Thymus (tissue), 11 donors: ENCODE results near the gene MRE11. TPM values are rescaled to one million over a fixed set of nuclear protein-coding genes. Genes with fewer than 3 reads are reported as not detected.

Experiments
- DNase-seq, 9 donors: peaks; one replicate each; pipeline ENCODE4 v3.0.0-alpha.2; 2013; ENCODE audit warnings: low spot score in 9 of 9, low read depth in 6 of 9, missing footprints in 1 of 9
- H3K27ac ChIP-seq, 2 donors: one replicate each; pipeline ENCODE4 v1.5.1; 2013; ENCODE audit warnings: control low read depth in 1 of 2, low read depth in 1 of 2, low read length in 1 of 2, mild to moderate bottlenecking in 1 of 2, moderate library complexity in 1 of 2
- H3K27me3 ChIP-seq, 2 donors: one replicate each; pipeline ENCODE4 v1.5.1; 2013; ENCODE audit warnings: low read length in 1 of 2; ENCODE audit not compliant: control insufficient read depth in 2 of 2, insufficient read depth in 1 of 2
- H3K36me3 ChIP-seq, 2 donors: one replicate each; pipeline ENCODE4 v1.5.1; 2013; ENCODE audit warnings: low read length in 1 of 2, mild to moderate bottlenecking in 1 of 2, moderate library complexity in 1 of 2; ENCODE audit not compliant: control insufficient read depth in 2 of 2, insufficient read depth in 2 of 2
- H3K4me1 ChIP-seq, 2 donors: one replicate each; pipeline ENCODE4 v1.5.1; 2013; ENCODE audit warnings: low read length in 2 of 2; ENCODE audit not compliant: control insufficient read depth in 2 of 2, insufficient read depth in 2 of 2
- H3K4me3 ChIP-seq, 2 donors: one replicate each; pipeline ENCODE4 v1.5.1; 2013; ENCODE audit warnings: low read length in 2 of 2, control low read depth in 1 of 2, mild to moderate bottlenecking in 1 of 2
- H3K9me3 ChIP-seq, 2 donors: one replicate each; pipeline ENCODE4 v1.5.1; 2013; ENCODE audit warnings: low read length in 1 of 2, mild to moderate bottlenecking in 1 of 2; ENCODE audit not compliant: control insufficient read depth in 2 of 2, insufficient read depth in 1 of 2
- WGBS: extraction: QIAGEN DNeasy Blood & Tissue Kit; methylation state at CpG from one replicate; pipeline ENCODE4 v1.1.7; 2013; 5-methylcytosine and 5-hydroxymethylcytosine counted together
- polyA plus RNA-seq: library from polyadenylated mRNA; stranded (reverse); fragments of 200-250 nt; gene quantifications from one replicate; pipeline ENCODE4 v1.2.3, GENCODE V29; 2013
- total RNA-seq: library from RNA; stranded (reverse); fragments of 120-200 nt; gene quantifications from one replicate; pipeline ENCODE4 v1.2.4, GENCODE V29; 2013
- donor health status: healthy.

MRE11 gene
- total and polyA plus RNA-seq, 2 donors, result 11.7 to 26.8 TPM

DNA sequence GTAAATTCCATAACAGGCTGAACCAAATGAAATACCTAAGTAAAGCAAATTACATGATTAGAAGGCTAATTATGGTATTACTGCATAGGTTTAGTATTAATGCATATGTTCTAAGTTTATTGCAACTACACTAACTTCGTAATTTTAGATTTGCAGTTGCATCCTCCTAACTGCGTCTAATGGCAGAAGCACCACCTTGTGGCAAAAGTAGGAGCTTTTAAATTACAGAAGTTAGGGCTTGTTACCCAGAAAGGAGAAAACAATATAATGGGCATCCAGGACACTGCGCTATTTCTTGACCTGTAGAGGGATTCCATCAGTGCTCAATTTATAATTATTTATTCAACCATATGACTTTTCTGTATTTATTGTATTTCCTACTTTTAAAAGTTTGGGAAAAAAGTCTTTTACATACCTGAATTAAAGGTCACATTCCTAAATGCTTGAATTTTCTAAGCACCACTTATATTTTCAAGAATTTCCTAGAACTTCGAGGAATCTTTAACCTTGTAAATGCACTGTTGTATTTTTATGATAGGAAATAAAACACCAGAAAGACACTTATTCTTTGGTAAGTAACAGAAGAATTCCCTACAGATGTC, 76.2 kb downstream of the MRE11 start:
- DNase-seq, result peak in 2 of 9 donors; percentile 7 to 13
- peaks cover 0 to 4% of the 10 kb centered on the region in 2 donors for H3K36me3 ChIP-seq
- H3K27me3 ChIP-seq, result no peaks in the 10 kb centered on the region
- H3K4me1 ChIP-seq, result no peaks in the 10 kb centered on the region
- H3K9me3 ChIP-seq, result no peaks in the 10 kb centered on the region
- WGBS, result 91% methylated on average over 4 of the region's 4 CpGs
- H3K27ac ChIP-seq, result no peak overlapping the region
- H3K4me3 ChIP-seq, result no peak overlapping the region

DNA sequence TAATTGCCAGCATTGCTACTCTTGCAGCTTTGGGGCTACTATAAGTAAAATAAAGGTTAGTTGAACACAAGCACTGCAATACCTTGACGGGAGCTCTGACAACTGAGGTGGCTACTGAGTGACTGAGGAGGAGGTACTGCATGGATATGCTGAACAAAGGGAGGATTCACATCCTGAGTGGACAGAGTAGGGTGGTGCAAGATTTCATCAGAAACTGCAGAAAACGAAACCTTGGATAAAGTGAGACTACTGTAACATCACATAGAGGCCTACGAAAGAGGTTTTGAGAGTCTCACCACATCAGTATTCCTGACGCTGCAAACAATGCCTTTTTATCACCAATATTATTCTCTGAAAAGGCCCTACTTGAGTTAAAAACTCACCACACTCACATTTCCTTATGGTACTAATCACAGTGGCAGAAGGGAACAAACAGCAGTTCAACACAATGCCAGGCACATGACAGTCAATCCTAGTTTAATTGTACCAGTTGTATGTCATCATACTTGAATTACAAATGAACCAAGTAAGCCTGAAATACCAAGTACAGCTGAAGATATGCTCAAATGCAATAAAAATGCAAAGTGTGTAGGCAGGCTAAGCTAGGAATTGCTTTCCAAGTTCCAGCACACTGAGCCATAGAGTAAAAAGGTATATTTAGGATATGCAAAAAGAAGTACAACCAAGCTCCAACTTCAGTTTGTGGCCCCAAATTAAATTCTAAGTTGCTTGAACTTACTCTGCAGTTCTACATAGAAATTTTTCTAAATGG, 88.4 kb downstream of the MRE11 start:
- no peaks in the 10 kb centered on the region for H3K9me3 ChIP-seq
- DNase-seq, result no peak
- no peaks in the 10 kb centered on the region for H3K36me3 ChIP-seq
- H3K4me3 ChIP-seq, result no peak overlapping the region
- 98% methylated on average over 4 of the region's 4 CpGs for WGBS
- H3K4me1 ChIP-seq, result peaks cover 0 to 2% of the 10 kb centered on the region in 2 donors
- no peak overlapping the region for H3K27ac ChIP-seq
- H3K27me3 ChIP-seq, result peaks cover 20 to 30% of the 10 kb centered on the region in 2 donors

DNA sequence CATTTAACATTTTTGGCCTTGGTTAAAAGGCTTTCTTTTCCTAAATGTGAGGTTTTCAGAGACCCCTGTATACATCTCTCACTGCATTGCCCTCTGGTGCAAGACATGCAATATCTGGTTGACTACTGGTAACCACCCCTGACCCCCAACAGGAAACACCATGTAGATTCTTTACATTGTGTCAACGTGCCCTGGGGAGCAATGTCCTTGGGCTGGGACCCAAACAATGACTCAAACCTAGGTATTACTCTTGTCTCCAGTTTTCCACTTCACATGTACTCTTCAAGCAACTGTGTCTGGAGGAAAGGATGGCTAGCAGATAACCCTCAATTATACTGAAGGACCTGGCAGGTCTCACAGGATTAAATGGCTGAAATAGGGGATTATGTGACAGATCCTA, 91.3 kb downstream of the MRE11 start:
- Histone ChIP-seq H3K27me3 (peaks cover 23 to 50% of the 10 kb centered on the region in 2 donors), H3K9me3 (no peaks in the 10 kb centered on the region), H3K4me3 (no peak overlapping the region), H3K4me1 (peaks cover 0 to 2% of the 10 kb centered on the region in 2 donors), H3K27ac (no peak overlapping the region), H3K36me3 (no peaks in the 10 kb centered on the region)
- WGBS, result 13% methylated on average over 1 of the region's 1 CpG
- no peak for DNase-seq

DNA sequence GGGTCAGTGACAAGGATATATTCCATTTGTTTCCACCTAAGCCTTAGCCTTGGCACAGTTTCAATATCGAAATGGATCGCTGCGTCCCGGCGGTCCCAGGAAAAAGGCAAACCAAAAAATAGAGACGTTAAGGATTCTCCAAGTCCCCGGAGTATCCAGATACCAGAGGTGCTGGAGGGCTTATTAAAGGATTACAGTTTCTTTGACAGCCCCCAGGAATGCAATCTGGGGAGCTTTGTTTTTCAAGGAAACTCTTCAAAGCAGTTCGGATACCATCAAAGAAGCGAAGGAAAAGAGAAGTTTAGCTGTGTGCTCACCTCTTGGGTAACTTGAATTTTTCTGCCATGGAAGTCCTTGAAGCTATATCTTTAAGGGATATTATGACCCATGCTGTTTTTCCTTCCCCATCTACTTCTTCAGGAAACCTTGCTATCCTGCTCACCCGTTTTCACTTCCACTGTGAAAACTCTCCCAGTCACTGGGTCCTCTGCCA, 91.8 kb downstream of the MRE11 start:
- H3K27ac ChIP-seq, result no peak overlapping the region
- WGBS, result 33% methylated on average over 10 of the region's 10 CpGs
- H3K9me3 ChIP-seq, result no peaks in the 10 kb centered on the region
- H3K36me3 ChIP-seq, result no peaks in the 10 kb centered on the region
- H3K4me3 ChIP-seq, result no peak overlapping the region
- DNase-seq, result no peak
- H3K4me1 ChIP-seq, result peaks cover 0 to 2% of the 10 kb centered on the region in 2 donors
- peaks cover 23 to 51% of the 10 kb centered on the region in 2 donors for H3K27me3 ChIP-seq

DNA sequence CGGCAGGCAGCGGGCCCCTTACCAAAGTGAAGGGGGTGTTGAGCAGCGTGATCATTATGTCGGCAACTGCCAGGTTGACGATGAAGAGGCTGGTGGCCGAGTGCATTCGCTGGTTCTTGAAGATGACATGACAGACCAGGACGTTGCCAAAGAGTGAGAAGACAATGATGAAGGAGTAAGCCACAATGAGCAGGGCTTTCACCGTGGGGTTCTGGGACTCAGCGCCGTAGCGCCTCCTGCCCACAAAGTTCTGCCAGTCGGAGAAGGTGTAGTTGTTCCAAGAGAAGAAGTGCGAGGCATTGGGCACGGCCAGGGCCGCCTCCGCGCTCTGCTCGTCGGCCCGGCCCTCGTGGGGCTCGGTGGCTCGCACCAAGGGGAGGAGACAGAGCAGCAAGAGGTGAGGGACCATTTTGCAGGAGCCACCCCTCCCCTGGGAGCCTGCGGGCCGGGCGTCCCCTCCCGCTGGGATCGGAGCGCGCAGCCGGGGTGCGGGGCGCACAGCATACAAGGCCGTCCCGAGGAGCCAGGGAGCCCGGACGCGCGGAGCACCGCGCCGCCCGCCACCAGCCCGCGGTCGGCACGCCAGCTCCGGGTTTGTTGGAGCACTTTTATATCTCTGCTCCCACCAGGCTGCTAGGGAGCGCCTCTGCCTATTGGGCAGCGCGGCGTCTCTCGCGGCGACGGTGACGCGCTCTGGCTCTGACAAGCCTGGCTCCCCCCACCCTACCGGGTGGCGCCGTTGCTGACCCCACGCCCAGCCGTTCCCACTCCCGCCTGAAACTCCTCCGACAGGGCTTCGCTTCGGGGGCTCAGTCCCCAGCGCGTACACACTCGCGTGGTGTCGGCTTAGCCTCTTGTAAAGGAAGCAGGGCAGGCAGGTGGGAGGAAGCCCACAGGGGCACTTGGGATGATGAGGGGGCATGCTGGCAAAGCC, 92.5 kb downstream of the MRE11 start, which contains the start of gene GPR83:
TSS of gene GPR83 (minus strand) at position 581 of the 934 bp plus-strand sequence. CDS start at position 409, 172 bp downstream.
- no peaks in the 10 kb centered on the region for H3K36me3 ChIP-seq
- WGBS, result 5% methylated on average over 73 of the region's 73 CpGs
- H3K4me3 ChIP-seq, result no peak within 1 kb of the TSS
- H3K9me3 ChIP-seq, result no peaks in the 10 kb centered on the region
- no peak within 1 kb of the TSS for H3K27ac ChIP-seq
- peaks cover 23 to 51% of the 10 kb centered on the region in 2 donors for H3K27me3 ChIP-seq
- no peak for DNase-seq
- H3K4me1 ChIP-seq, result peaks cover 0 to 2% of the 10 kb centered on the region in 2 donors

DNA sequence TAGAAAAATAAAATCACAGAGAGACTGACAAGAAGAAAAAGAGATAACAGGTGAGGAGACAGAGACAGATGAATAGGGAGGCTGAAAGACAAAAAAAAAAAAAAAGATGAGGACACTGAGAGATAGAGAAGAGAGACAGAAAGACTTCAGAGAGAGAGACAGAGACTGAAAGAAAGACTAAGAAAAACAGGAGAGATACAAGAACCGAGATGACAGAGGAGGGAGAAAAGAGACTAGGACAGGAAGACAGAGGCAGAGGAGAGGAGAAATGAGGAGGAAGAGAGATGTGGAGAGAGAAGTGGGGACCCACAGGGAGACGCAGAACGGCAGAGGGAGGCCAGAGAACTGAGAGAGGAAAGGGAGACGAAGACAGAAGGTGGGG, 93.2 kb downstream of the MRE11 start:
- DNase-seq, result no peak
- peaks cover 23 to 51% of the 10 kb centered on the region in 2 donors for H3K27me3 ChIP-seq
- no peak overlapping the region for H3K27ac ChIP-seq
- no peaks in the 10 kb centered on the region for H3K36me3 ChIP-seq
- WGBS, result 20% methylated on average over 4 of the region's 4 CpGs
- H3K9me3 ChIP-seq, result no peaks in the 10 kb centered on the region
- no peak overlapping the region for H3K4me3 ChIP-seq
- peaks cover 0 to 2% of the 10 kb centered on the region in 2 donors for H3K4me1 ChIP-seq

DNA sequence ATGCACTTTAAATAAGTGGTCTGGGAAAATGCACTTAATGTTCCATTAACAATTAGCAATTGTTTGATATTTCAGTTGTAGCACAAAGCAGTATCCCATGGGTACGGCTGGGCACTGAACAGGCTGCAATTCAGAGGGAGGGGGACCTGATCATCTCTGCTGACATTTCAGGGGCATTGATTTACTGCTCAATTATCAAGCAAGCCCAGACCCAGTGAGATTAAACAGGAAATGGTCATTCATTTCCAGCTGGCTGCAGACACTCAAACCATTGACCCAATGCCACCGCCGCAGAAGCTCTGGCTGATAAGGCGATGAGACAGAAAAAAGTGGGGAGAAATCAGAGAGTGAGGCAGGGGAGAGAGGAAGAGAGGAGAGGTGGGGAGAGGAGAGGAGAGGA, 93.6 kb downstream of the MRE11 start:
- Histone ChIP-seq H3K27ac (no peak overlapping the region), H3K4me3 (no peak overlapping the region), H3K4me1 (peaks cover 0 to 2% of the 10 kb centered on the region in 2 donors), H3K36me3 (no peaks in the 10 kb centered on the region), H3K9me3 (no peaks in the 10 kb centered on the region), H3K27me3 (peaks cover 23 to 51% of the 10 kb centered on the region in 2 donors)
- no peak for DNase-seq
- 32% methylated on average over 4 of the region's 4 CpGs for WGBS

DNA sequence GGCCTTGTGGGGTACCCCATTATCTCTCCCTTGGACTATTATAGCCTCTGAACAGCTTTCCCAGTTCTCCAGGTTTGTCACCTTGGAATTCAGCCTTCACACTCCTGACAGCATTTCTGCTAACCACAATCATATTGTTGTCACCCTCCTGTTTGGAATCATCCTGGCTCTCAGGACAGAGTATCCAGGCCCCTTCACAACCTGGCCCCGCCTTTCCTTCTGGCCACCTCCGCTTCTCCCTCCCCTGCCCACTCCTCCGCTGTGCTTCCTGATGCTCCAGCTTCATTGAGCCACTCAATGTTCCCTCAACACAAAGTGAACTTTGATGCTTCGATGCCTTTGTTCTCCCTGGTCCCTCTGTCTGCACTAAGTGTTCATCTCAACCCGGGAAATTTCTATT, 95.5 kb downstream of the MRE11 start:
- no peak for DNase-seq
- H3K36me3 ChIP-seq, result no peaks in the 10 kb centered on the region
- H3K9me3 ChIP-seq, result no peaks in the 10 kb centered on the region
- WGBS, result 80% methylated on average over 5 of the region's 5 CpGs
- peaks cover 23 to 47% of the 10 kb centered on the region in 2 donors for H3K27me3 ChIP-seq
- H3K4me1 ChIP-seq, result peaks cover 0 to 2% of the 10 kb centered on the region in 2 donors
- no peak overlapping the region for H3K4me3 ChIP-seq
- no peak overlapping the region for H3K27ac ChIP-seq
